Upper lobe of left lung (tissue), 6 donors: ENCODE measurements around the gene TSPAN31. TPM values are rescaled to one million over a fixed set of nuclear protein-coding genes. Genes with fewer than 3 reads are reported as not detected.

ENCODE experiments used
- ATAC-seq, 2 donors: fragments of 200-7000 bp; cut with Tn5 transposase; one replicate each; pipeline ENCODE4 v1.9.1; 2022; ENCODE audit warnings: mild to moderate bottlenecking in 2 of 2, moderate library complexity in 2 of 2; ENCODE audit not compliant: low FRiP score in 2 of 2
- DNase-seq, 2 donors: peaks; one replicate each; pipeline ENCODE4 v3.0.0-alpha.2; 2019 to 2020
- H3K27ac ChIP-seq, 4 donors: fragments of 200-600 bp; sonication (generic); one replicate each; pipeline ENCODE4 v1.5.1; 2016 to 2019
- H3K27me3 ChIP-seq, 4 donors: fragments of 200-600 bp; sonication (generic); one replicate each; pipeline ENCODE4 v1.5.1; 2017 to 2019
- H3K36me3 ChIP-seq, 4 donors: fragments of 200-600 bp; sonication (generic); one replicate each; pipeline ENCODE4 v1.5.1; 2016 to 2019
- H3K4me1 ChIP-seq, 4 donors: fragments of 200-600 bp; sonication (generic); one replicate each; pipeline ENCODE4 v1.5.1; 2018 to 2019
- H3K4me3 ChIP-seq, 4 donors: fragments of 200-600 bp; sonication (generic); one replicate each; pipeline ENCODE4 v1.5.1; 2017 to 2019; ENCODE audit warnings: mild to moderate bottlenecking in 2 of 4, moderate library complexity in 1 of 4
- H3K9me3 ChIP-seq, 4 donors: fragments of 200-600 bp; sonication (generic); one replicate each; pipeline ENCODE4 v1.5.1; 2018 to 2019
- EP300 ChIP-seq, 4 donors: sonication (generic); formaldehyde crosslinking; IDR thresholded peaks; one replicate each; pipeline ENCODE4 v1.5.1; 2017; ENCODE audit warnings: antibody characterized with exemption in 4 of 4, control low read depth in 2 of 4
- POLR2A ChIP-seq, 4 donors: fragments of 450-650 bp; IDR thresholded peaks; one replicate each; pipeline ENCODE4 v1.5.1; 2016 to 2017; ENCODE audit warnings: antibody characterized with exemption in 4 of 4, mild to moderate bottlenecking in 2 of 4
- POLR2AphosphoS5 ChIP-seq, 2 donors: sonication (generic); formaldehyde crosslinking; IDR thresholded peaks; one replicate each; pipeline ENCODE4 v1.5.1; 2017; ENCODE audit warnings: antibody characterized with exemption in 2 of 2
- WGBS, 2 donors: methylation state at CpG; one replicate each; pipeline ENCODE4 v1.1.5; 2017 to 2018; 5-methylcytosine and 5-hydroxymethylcytosine counted together
- total RNA-seq, 6 donors: library from RNA; depleted of rRNA in 4 of 6; stranded (reverse); fragments of >200 nt in 4 of 6; gene quantifications; one replicate each; pipeline versions ENCODE4 v1.1.0 to v1.2.1, GENCODE V29; 2016 to 2021
- TF ChIP-seq, protein P1 (sequence below), 6 experiments: fragments of 450-650 bp in 4 of 6; fragments of 200-600 bp in 2 of 6; sonication (generic) in 2 of 6; IDR thresholded peaks; one replicate each; pipeline ENCODE4 v1.5.1; 2016 to 2019; ENCODE audit warnings: antibody characterized with exemption in 6 of 6
- donor health status: DM: no; HTN: no; CAD: no; lungs with moderate emphysema.
- donor health status: DM: no; HTN: yes; CAD: no; lungs with severe emphysema.

Gene TSPAN31
- total RNA-seq, 6 donors from 2014 or later: 16.8 to 54.6 (median 37.3) TPM

DNA sequence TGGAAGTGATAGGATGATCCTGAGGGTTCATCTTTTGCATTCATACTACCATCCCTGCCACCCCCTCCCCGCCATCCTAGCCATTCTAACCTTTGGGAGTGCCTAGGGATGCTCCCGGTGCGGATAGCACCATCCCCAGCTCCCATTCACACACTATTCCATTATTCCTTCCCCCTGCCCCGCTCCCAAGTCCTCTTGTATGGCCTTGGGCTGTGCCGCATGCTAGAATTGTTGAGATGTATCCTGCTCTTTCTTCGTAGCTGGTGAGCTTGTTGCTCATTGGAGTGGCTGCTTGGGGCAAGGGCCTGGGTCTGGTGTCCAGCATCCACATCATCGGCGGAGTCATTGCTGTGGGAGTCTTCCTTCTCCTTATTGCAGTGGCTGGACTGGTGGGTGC is 644 bp downstream of the TSPAN31 start:
- ATAC-seq (peak in 1 of 2 donors; percentile 1), DNase-seq (no peak)
- Histone ChIP-seq H3K36me3 (peaks cover 9 to 44% (median 29%) of the 10 kb centered on the region in 4 donors), H3K27me3 (peaks cover 0 to 2% (median 0%) of the 10 kb centered on the region in 4 donors), H3K27ac (peak overlapping the region; percentile 92 to 98 (median 95)), H3K4me3 (peak overlapping the region; percentile 62 to 83 (median 72)), H3K9me3 (no peaks in the 10 kb centered on the region), H3K4me1 (peaks cover 3 to 23% (median 13%) of the 10 kb centered on the region in 4 donors)
- 44 to 51% methylated on average over 8 of the region's 8 CpGs for WGBS, 2 donors
- TF ChIP-seq, protein P1, sequence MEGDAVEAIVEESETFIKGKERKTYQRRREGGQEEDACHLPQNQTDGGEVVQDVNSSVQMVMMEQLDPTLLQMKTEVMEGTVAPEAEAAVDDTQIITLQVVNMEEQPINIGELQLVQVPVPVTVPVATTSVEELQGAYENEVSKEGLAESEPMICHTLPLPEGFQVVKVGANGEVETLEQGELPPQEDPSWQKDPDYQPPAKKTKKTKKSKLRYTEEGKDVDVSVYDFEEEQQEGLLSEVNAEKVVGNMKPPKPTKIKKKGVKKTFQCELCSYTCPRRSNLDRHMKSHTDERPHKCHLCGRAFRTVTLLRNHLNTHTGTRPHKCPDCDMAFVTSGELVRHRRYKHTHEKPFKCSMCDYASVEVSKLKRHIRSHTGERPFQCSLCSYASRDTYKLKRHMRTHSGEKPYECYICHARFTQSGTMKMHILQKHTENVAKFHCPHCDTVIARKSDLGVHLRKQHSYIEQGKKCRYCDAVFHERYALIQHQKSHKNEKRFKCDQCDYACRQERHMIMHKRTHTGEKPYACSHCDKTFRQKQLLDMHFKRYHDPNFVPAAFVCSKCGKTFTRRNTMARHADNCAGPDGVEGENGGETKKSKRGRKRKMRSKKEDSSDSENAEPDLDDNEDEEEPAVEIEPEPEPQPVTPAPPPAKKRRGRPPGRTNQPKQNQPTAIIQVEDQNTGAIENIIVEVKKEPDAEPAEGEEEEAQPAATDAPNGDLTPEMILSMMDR (IDR thresholded peaks at IDR 0.05): no peak
- TF ChIP-seq POLR2A (IDR thresholded peaks at IDR 0.05): peak in 1 of 4 donors; percentile 5
- no peak for TF ChIP-seq EP300 (IDR thresholded peaks at IDR 0.05)
- TF ChIP-seq POLR2AphosphoS5 (IDR thresholded peaks at IDR 0.05): no peak

DNA sequence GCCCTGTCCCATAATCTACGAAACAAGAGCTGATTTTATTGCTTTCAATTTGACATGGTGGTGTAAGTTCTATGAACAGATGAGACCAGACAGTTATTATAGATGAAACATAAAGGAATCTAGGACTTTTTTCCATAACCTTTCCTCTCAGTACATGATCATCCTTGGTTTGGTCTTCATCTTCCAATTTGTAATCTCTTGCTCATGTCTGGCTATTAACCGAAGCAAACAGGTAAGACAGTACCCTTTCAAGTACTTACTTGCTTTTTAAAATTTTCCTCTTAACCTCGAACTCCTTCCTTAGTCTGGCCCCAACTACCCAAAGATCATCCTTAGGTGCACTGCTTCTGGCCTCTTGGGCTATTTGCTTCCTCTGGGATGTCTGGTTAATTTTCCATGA is 1.2 kb downstream of the TSPAN31 start:
- Histone ChIP-seq H3K27me3 (no peaks in the 10 kb centered on the region), H3K4me3 (peak overlapping the region in 2 of 4 donors; percentile 79 to 83), H3K27ac (peak overlapping the region in 1 of 4 donors; percentile 94), H3K9me3 (no peaks in the 10 kb centered on the region), H3K36me3 (peaks cover 9 to 44% (median 31%) of the 10 kb centered on the region in 4 donors), H3K4me1 (peaks cover 6 to 24% (median 16%) of the 10 kb centered on the region in 4 donors)
- no peak for DNase-seq
- WGBS, 2 donors: 92 to 96% methylated on average over 3 of the region's 3 CpGs
- no peak for TF ChIP-seq POLR2A (IDR thresholded peaks at IDR 0.05)
- no peak for ATAC-seq

DNA sequence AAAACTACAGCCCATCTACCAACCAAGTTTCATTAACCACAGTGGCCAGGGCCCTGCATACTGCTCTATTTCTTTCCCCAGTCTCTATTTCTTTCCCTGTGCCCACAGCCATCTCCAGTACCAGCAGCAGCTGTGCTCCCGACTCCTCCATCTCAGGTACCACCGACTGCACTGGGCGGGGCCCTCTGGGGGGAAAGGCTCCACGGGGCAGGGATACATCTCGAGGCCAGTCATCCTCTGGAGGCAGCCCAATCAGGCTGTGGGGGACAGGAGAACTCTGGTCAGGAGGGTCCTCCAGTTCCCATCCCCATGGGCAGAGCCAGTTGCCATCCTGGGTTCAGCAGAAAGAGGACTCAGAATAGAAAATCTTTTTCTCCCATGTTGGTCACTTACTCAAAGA is 4.2 kb downstream of the TSPAN31 start:
- TF ChIP-seq EP300 (IDR thresholded peaks at IDR 0.05) (no peak), POLR2A (IDR thresholded peaks at IDR 0.05) (no peak), POLR2AphosphoS5 (IDR thresholded peaks at IDR 0.05) (no peak)
- TF ChIP-seq, protein P1 (IDR thresholded peaks at IDR 0.05): no peak
- Histone ChIP-seq H3K9me3 (no peaks in the 10 kb centered on the region), H3K4me3 (no peak overlapping the region), H3K36me3 (peaks cover 9 to 44% (median 31%) of the 10 kb centered on the region in 4 donors), H3K27me3 (no peaks in the 10 kb centered on the region), H3K27ac (no peak overlapping the region), H3K4me1 (peaks cover 16 to 46% (median 36%) of the 10 kb centered on the region in 4 donors)
- 89 to 94% methylated on average over 4 to 5 of the region's 5 CpGs for WGBS, 2 donors
- DNase-seq (peak in 1 of 2 donors; percentile 47), ATAC-seq (no peak)

DNA sequence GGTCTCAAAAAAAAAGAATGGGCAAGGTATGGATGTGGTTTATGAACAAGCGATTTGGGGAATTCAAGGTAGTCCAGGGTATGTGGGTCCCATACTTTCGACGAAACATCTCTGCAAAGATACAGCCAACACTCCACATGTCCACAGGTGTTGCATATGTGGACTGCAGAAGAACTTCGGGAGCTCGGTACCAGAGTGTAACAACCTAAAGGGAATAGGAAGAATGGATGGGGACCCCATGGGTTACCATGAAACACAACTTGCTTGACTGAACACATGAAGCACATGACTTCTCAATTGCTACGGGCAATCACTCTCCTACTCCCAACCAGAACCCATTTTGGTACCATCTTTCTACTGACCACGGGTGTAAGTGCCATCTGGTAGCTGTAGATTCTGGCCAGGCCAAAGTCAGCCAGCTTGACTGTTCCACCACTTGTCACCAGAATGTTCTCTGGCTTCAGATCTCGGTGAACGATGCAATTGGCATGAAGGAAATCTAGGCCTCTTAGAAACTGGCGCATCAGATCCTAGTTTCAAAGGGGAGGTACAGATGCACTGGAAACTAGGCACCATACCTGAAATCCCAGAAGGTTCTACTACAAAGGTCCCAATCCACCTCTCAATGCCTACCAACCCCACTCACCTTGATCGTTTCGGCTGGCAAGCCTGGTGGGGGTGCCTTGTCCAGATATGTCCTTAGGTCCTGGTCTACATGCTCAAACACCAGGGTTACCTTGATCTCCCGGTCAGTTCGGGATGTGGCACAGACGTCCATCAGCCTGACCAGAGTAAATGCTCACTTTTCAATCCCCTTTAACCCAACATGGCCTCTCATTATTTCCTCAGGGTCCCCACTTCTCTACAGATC is 6.0 kb downstream of the TSPAN31 start:
- ATAC-seq (no peak), DNase-seq (no peak)
- Histone ChIP-seq H3K27me3 (no peaks in the 10 kb centered on the region), H3K36me3 (peaks cover 9 to 44% (median 31%) of the 10 kb centered on the region in 4 donors), H3K9me3 (no peaks in the 10 kb centered on the region), H3K4me3 (peak overlapping the region in 3 of 4 donors; percentile 69 to 82 (median 71)), H3K27ac (peak overlapping the region in 3 of 4 donors; percentile 80 to 94 (median 90)), H3K4me1 (peaks cover 15 to 44% (median 37%) of the 10 kb centered on the region in 4 donors)
- TF ChIP-seq EP300 (IDR thresholded peaks at IDR 0.05) (no peak), POLR2AphosphoS5 (IDR thresholded peaks at IDR 0.05) (no peak), POLR2A (IDR thresholded peaks at IDR 0.05) (no peak)
- TF ChIP-seq, protein P1 (IDR thresholded peaks at IDR 0.05): no peak
- WGBS, 2 donors: 87 to 91% methylated on average over 15 of the region's 15 CpGs

DNA sequence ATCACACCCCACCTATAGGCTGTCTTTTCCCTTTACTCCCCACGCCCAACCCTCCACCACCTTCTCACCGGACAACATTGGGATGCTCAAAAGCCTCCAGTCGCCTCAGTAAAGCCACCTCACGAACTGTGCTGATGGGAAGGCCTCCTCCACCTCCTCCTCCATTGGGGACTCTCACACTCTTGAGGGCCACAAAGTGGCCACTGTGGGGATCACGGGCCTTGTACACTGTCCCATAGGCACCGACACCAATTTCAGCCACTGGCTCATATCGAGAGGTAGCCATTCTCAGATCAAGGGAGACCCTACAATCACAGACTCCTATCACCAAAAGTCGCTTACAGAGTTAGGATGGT is 6.6 kb downstream of the TSPAN31 start:
- ATAC-seq (no peak), DNase-seq (no peak)
- H3K27me3 ChIP-seq: no peaks in the 10 kb centered on the region
- H3K9me3 ChIP-seq: no peaks in the 10 kb centered on the region
- H3K4me3 ChIP-seq: peak overlapping the region; percentile 4 to 82 (median 70)
- peaks cover 20 to 47% (median 41%) of the 10 kb centered on the region in 4 donors for H3K4me1 ChIP-seq
- peaks cover 9 to 41% (median 31%) of the 10 kb centered on the region in 4 donors for H3K36me3 ChIP-seq
- no peak for TF ChIP-seq POLR2A (IDR thresholded peaks at IDR 0.05)
- no peak for TF ChIP-seq EP300 (IDR thresholded peaks at IDR 0.05)
- TF ChIP-seq POLR2AphosphoS5 (IDR thresholded peaks at IDR 0.05): no peak
- TF ChIP-seq, protein P1 (IDR thresholded peaks at IDR 0.05): no peak
- peak overlapping the region; percentile 80 to 94 (median 88) for H3K27ac ChIP-seq
- 12 to 18% methylated on average over 8 of the region's 8 CpGs for WGBS, 2 donors
